ENCODE data around the gene TUT1. TPM values are rescaled to one million over a fixed set of nuclear protein-coding genes. Genes with fewer than 3 reads are reported as not detected.

TUT1 gene
- total RNA-seq, 1 experiment from 2014 or later: 20.7 TPM

GRCh38 chr11:62605467-62605866, 14.1 kb upstream of the TUT1 start:
- no peaks in the 10 kb centered on the region for H3K9me3 Mint-ChIP-seq
- H3K4me1 Mint-ChIP-seq: peaks cover 35 to 58% of the 10 kb centered on the region in 2 experiments

More at GRCh38 chr11:62605467-62605866, 14.1 kb upstream of the TUT1 start:
- no peak overlapping the region for H2BK120ac ChIP-seq (ENCODE audit: low read depth, low read length, poor library complexity, severe bottlenecking)
- peaks cover 4% of the 10 kb centered on the region for H3K23me2 ChIP-seq (ENCODE audit: insufficient read length, low read depth, low read length, poor library complexity, severe bottlenecking)
- H3T11ph ChIP-seq (ENCODE audit: low read length): no peak overlapping the region
- WGBS (ENCODE audit: extremely low coverage, insufficient read length, low lambda C conversion rate): no CpG with 5 or more reads among the region's 6 CpGs
- H3K4me3 Mint-ChIP-seq: no peak overlapping the region
- H3K23ac ChIP-seq (ENCODE audit: insufficient read length, low read depth, low read length): no peak overlapping the region
- peaks cover 9 to 25% (median 13%) of the 10 kb centered on the region in 3 experiments for H3K36me3 Mint-ChIP-seq (ENCODE audit: insufficient read depth in 1 of 3, low read depth in 3 of 3)
- no peak for TF ChIP-seq CTCF (conservative IDR thresholded peaks at IDR 0.05)
- peaks cover 28% of the 10 kb centered on the region for H3K27me3 Mint-ChIP-seq (ENCODE audit: low read depth)
- H2AK5ac ChIP-seq (ENCODE audit: insufficient read length, low read length): no peak overlapping the region
- peaks cover 12% of the 10 kb centered on the region; the same call in 1 of the 2 replicates for H3K27me3 ChIP-seq (ENCODE audit: insufficient read depth, low read length)
- DNase-seq: no peak
- H3K9me3 ChIP-seq (ENCODE audit: control insufficient read depth, low read depth, low read length): no peaks in the 10 kb centered on the region
- H3K4me2 ChIP-seq (ENCODE audit: insufficient read depth, insufficient read length, low read length): no peak overlapping the region
- no peak overlapping the region for H2AFZ ChIP-seq (ENCODE audit: low read length)
- H4K91ac ChIP-seq (ENCODE audit: insufficient read length, low read depth, low read length): no peak overlapping the region
- no peak overlapping the region for H2BK5ac ChIP-seq (ENCODE audit: insufficient read length, low read length)
- H3K4me1 ChIP-seq (ENCODE audit: insufficient read depth, low read length): 0 out of 2 replicates have a peak, but pooled peaks cover 2% of the 10 kb centered on the region
- H2BK12ac ChIP-seq (ENCODE audit: insufficient read length, low read depth, low read length): no peak overlapping the region
- H2BK20ac ChIP-seq (ENCODE audit: low read depth, low read length, poor library complexity, severe bottlenecking): no peak overlapping the region
- no peaks in the 10 kb centered on the region for H3K79me1 ChIP-seq (ENCODE audit: insufficient read depth, low read depth, low read length, poor library complexity, severe bottlenecking)
- H3K56ac ChIP-seq (ENCODE audit: insufficient read length, low read depth, low read length): no peak overlapping the region
- no peak overlapping the region for H4K8ac ChIP-seq (replicated peaks; ENCODE audit: insufficient read length, low read depth, low read length)
- no peak overlapping the region for H4K5ac ChIP-seq (ENCODE audit: insufficient read length, low read depth, low read length)
- no peak overlapping the region for H3K18ac ChIP-seq (ENCODE audit: insufficient read length, low read depth, low read length)
- H4K20me1 ChIP-seq (ENCODE audit: control insufficient read depth, insufficient read depth, insufficient read length): peaks cover 2% of the 10 kb centered on the region
- no peak overlapping the region for H3K27ac Mint-ChIP-seq
- no peak overlapping the region for H2BK15ac ChIP-seq (ENCODE audit: low read depth, low read length)
- no peak overlapping the region for H3K27ac ChIP-seq (ENCODE audit: insufficient read length, low read depth, low read length)
- H3K79me2 ChIP-seq (ENCODE audit: insufficient read depth, low read length): no peaks in the 10 kb centered on the region; the same call in 1 of the 2 replicates
- H3K14ac ChIP-seq (ENCODE audit: insufficient read depth, low read length): no peak overlapping the region; the same call in 1 of the 2 replicates
- no peak overlapping the region for H3K9ac ChIP-seq (ENCODE audit: extremely low read depth, insufficient read length, low read length)
- H3K4ac ChIP-seq (ENCODE audit: low read depth, low read length): no peak overlapping the region

Data from H9 (cell line).